Nephron (organoid): ENCODE measurements around the gene ALKBH1.
"Not testable (repeated sequence)": the region's sequence is repeated elsewhere in the genome, so short reads cannot be mapped to it uniquely, and the experiment has no call there.

Experiments
- H3K27ac Mint-ChIP-seq, 3 experiments: 2 replicates each; pipeline ENCODE4 v1.8.0; 2020; ENCODE audit warnings: mixed read lengths in 3 of 3, mild to moderate bottlenecking in 2 of 3, moderate library complexity in 1 of 3
- H3K27me3 Mint-ChIP-seq: 2 replicates; pipeline ENCODE4 v1.8.0; 2021; ENCODE audit warnings: low read depth, mild to moderate bottlenecking, moderate library complexity, mixed read lengths
- H3K36me3 Mint-ChIP-seq: 2 replicates; pipeline ENCODE4 v1.8.0; 2020; ENCODE audit warnings: low read depth, mixed read lengths
- H3K4me1 Mint-ChIP-seq: 2 replicates; pipeline ENCODE4 v1.8.0; 2020; ENCODE audit warnings: mixed read lengths
- H3K4me3 Mint-ChIP-seq, 3 experiments: 2 replicates each; pipeline ENCODE4 v1.8.0; 2020; ENCODE audit warnings: mild to moderate bottlenecking in 3 of 3, mixed read lengths in 3 of 3, moderate library complexity in 2 of 3
- H3K9me3 Mint-ChIP-seq: 2 replicates; pipeline ENCODE4 v1.8.0; 2020; ENCODE audit warnings: mixed read lengths
- TF ChIP-seq, protein P1 (sequence below), 3 experiments: fragments of 200-600 bp; sonication (generic); IDR thresholded peaks; one replicate each; pipeline ENCODE4 v1.5.0; 2021; ENCODE audit warnings: antibody characterized with exemption in 3 of 3; ENCODE audit not compliant: unreplicated experiment in 3 of 3

ALKBH1 gene

DNA sequence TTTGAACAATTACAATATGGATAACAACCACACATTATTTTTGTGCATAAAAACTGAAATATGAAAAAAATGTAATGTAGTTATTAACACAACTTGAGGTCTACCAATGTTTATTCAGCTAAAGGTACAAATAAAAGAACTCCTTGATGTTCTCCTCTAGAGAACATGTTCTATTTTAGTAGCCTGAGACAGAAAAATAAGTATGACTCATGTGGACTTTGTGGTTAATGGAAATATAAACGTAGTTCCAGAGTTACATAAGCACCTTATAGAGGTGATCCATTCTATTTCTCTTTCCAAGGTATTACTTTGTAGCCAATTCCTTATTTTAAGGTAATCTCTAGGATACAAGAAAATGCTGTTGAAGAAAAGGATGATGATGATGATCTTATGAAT is 25.7 kb downstream of the ALKBH1 start:
- Mint-ChIP-seq H3K27me3 (no peaks in the 10 kb centered on the region), H3K9me3 (no peaks in the 10 kb centered on the region), H3K4me1 (no peaks in the 10 kb centered on the region), H3K36me3 (peaks cover 59% of the 10 kb centered on the region), H3K4me3 (no peak overlapping the region), H3K27ac (no peak overlapping the region)
- TF ChIP-seq, protein P1, sequence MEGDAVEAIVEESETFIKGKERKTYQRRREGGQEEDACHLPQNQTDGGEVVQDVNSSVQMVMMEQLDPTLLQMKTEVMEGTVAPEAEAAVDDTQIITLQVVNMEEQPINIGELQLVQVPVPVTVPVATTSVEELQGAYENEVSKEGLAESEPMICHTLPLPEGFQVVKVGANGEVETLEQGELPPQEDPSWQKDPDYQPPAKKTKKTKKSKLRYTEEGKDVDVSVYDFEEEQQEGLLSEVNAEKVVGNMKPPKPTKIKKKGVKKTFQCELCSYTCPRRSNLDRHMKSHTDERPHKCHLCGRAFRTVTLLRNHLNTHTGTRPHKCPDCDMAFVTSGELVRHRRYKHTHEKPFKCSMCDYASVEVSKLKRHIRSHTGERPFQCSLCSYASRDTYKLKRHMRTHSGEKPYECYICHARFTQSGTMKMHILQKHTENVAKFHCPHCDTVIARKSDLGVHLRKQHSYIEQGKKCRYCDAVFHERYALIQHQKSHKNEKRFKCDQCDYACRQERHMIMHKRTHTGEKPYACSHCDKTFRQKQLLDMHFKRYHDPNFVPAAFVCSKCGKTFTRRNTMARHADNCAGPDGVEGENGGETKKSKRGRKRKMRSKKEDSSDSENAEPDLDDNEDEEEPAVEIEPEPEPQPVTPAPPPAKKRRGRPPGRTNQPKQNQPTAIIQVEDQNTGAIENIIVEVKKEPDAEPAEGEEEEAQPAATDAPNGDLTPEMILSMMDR (IDR thresholded peaks at IDR 0.05; ENCODE audit: unreplicated experiment in 3 of 3): no peak

DNA sequence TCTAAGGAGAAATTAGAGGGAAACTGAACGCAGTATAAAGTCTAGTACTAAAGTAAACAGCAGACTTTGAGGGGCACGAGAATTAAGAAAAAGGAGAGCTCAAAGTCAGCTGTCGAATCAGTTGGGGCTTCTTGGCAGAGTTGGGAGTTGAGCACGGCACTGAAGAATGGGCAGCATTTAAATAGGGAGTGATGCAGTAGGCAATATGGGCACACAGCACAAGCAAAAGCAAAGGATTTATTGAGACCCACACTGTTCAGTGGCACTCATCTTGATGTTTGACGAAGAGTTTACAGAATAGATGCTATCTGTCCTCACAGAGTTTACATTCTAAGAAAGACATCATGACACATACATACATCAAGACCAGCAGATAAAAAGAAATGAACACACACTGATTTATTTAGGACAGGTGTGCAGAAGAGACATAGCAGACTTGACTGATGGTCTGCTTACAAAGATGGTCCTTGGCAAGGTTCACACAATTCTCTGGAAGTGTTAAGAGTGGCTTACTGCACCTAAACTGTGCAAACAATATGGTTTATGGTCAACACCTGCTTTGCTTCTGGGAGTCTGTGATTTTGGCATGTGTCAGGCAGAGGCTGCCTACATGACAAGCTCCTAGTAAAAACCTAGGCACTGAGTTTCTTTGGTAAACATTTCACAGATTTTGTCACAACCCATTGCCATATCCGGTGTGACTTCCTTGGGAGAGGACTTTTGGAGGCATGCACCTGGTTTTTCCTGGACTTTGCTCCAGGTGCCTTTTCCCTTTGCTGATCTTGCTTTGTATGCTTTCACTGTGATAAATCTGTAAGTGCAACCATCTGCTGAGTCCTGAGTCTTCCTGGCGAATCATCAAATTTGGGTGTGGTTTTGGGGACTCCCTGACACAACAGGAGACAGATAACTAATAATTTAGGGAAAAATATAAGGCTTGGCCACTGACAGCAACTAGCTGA is 26.3 kb downstream of the ALKBH1 start:
- peaks cover 54% of the 10 kb centered on the region for H3K36me3 Mint-ChIP-seq
- H3K9me3 Mint-ChIP-seq: no peaks in the 10 kb centered on the region
- no peak overlapping the region for H3K27ac Mint-ChIP-seq
- no peaks in the 10 kb centered on the region for H3K27me3 Mint-ChIP-seq
- TF ChIP-seq, protein P1 (IDR thresholded peaks at IDR 0.05; ENCODE audit: unreplicated experiment in 3 of 3): no peak
- no peaks in the 10 kb centered on the region for H3K4me1 Mint-ChIP-seq
- H3K4me3 Mint-ChIP-seq: no peak overlapping the region

DNA sequence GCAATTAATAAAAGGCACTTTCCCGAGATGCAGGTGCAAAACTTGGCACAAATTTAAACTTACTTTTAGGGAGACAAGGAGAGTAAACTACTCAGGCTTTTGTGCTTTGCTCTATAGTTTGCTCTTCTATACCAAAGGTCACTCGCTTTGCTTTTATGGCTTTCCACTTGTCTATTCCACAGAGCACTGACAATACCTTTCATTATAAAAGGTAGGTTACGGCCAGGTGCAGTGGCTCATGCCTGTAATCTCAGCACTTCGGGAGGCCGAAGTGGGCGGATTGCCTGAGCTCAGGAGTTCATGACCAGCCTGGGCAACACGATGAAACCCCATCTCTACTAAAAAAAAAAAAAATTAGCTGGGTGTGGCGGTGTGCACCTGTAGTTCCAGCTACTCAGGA is 32.9 kb downstream of the ALKBH1 start:
- TF ChIP-seq, protein P1 (IDR thresholded peaks at IDR 0.05; ENCODE audit: unreplicated experiment in 3 of 3): no peak
- Mint-ChIP-seq H3K9me3 (no peaks in the 10 kb centered on the region), H3K4me1 (no peaks in the 10 kb centered on the region)

DNA sequence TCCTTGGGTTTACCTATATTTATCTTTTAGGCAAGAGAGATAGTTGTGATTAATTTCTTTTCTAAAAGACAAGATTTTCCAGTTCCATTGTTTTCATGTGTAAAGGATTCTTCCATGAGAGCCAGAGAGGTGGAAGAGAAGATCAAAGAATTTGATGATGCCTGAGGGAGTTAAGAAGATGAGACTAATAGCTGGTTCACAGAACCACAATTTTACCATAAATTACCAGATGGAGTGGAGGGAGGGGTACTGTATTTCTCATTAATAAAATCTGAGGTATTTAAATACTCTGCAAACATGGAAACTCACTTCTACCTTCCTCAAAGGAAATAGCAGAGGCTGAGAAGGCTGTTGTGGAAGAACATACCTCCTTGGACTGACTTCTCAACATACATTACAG is 34.6 kb downstream of the ALKBH1 start:
- no peaks in the 10 kb centered on the region for H3K4me1 Mint-ChIP-seq
- H3K4me3 Mint-ChIP-seq: no peak overlapping the region
- no peaks in the 10 kb centered on the region for H3K27me3 Mint-ChIP-seq
- TF ChIP-seq, protein P1 (IDR thresholded peaks at IDR 0.05; ENCODE audit: unreplicated experiment in 3 of 3): no peak
- peaks cover 46% of the 10 kb centered on the region for H3K36me3 Mint-ChIP-seq
- no peak overlapping the region for H3K27ac Mint-ChIP-seq
- H3K9me3 Mint-ChIP-seq: no peaks in the 10 kb centered on the region

More for the DNA sequence above, 32.9 kb downstream of the ALKBH1 start:
- no peak overlapping the region for H3K4me3 Mint-ChIP-seq
- peaks cover 60% of the 10 kb centered on the region for H3K36me3 Mint-ChIP-seq
- no peaks in the 10 kb centered on the region for H3K27me3 Mint-ChIP-seq
- H3K27ac Mint-ChIP-seq: no peak overlapping the region

DNA sequence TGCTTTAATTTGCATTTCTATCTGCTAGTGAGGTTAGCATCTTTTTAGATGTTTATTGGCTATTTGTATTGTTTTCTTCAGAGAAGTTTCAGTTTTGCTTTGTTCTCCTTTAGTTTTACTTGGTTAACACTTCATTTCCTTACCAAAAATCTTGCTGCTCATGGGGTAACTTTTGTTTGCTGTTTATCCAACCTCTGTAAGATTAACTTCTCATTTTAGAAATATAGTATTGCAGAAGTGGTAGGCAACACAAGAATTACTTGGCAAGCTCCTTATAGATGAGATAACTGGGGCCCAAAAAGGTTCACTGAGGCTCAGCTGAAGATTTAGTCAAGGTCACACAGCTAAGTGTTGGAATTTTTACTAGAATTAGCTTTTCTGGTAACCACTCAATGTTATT is 40.5 kb downstream of the ALKBH1 start:
- no peaks in the 10 kb centered on the region for H3K36me3 Mint-ChIP-seq
- no peaks in the 10 kb centered on the region for H3K27me3 Mint-ChIP-seq
- no peak overlapping the region for H3K4me3 Mint-ChIP-seq
- no peaks in the 10 kb centered on the region for H3K4me1 Mint-ChIP-seq
- H3K27ac Mint-ChIP-seq: no peak overlapping the region
- TF ChIP-seq, protein P1 (IDR thresholded peaks at IDR 0.05; ENCODE audit: unreplicated experiment in 3 of 3): no peak
- no peaks in the 10 kb centered on the region for H3K9me3 Mint-ChIP-seq

DNA sequence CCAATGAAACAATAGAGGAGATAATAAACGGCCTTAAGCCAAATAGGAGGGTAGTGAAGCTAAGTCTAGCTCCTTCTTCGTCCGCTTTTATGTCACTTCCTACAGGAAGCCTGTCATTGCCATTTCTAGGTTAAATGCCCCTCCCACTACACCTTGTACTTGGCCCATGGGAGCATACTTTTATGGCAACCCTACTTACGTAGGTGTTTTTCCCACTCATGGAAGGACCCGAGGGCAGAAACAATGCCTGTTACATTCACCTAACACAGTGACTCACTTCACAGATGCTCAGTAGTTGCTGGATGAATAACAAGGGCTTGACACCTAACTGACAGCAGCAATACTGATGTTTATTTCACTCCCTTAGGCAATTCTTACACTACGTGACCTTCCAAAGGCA is 44.5 kb downstream of the ALKBH1 start:
- H3K4me3 Mint-ChIP-seq: no peak overlapping the region
- no peaks in the 10 kb centered on the region for H3K36me3 Mint-ChIP-seq
- no peak overlapping the region for H3K27ac Mint-ChIP-seq
- H3K27me3 Mint-ChIP-seq: no peaks in the 10 kb centered on the region
- no peaks in the 10 kb centered on the region for H3K9me3 Mint-ChIP-seq
- H3K4me1 Mint-ChIP-seq: peaks cover 12% of the 10 kb centered on the region
- TF ChIP-seq, protein P1 (IDR thresholded peaks at IDR 0.05; ENCODE audit: unreplicated experiment in 3 of 3): no peak

DNA sequence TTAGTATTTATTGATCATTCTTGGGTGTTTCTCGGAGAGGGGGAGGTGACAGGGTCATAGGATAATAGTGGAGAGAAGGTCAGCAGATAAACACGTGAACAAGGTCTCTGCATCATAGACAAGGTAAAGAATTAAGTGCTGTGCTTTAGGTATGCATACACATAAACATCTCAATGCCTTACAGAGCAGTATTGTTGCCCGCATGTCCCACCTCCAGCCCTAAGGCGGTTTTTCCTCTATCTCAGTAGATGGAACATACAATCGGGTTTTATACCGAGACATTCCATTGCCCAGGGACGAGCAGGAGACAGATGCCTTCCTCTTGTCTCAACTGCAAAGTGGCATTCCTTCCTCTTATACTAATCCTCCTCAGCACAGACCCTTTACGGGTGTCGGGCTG is 46.3 kb downstream of the ALKBH1 start:
- peak overlapping the region in 2 of 3 experiments; percentile 80 to 86 for H3K27ac Mint-ChIP-seq
- H3K4me3 Mint-ChIP-seq, H3K9me3 Mint-ChIP-seq, H3K27me3 Mint-ChIP-seq, H3K36me3 Mint-ChIP-seq: not testable (repeated sequence)
- peaks cover 12% of the 10 kb centered on the region for H3K4me1 Mint-ChIP-seq
